Measurements from ENCODE around the gene KRT36.

GRCh38 chr17:41446806-41447205, 42.9 kb downstream of the KRT36 start:
- TF ChIP-seq POLR2AphosphoS5 (IDR thresholded peaks at IDR 0.05; ENCODE audit: low read depth, low read length) = no peak
- no peak for TF ChIP-seq JUND (IDR thresholded peaks at IDR 0.05; ENCODE audit: low read length)
- no peak for TF ChIP-seq CHD1 (IDR thresholded peaks at IDR 0.05; ENCODE audit: low read depth, low read length)
- no peak for TF ChIP-seq SUZ12 (IDR thresholded peaks at IDR 0.05; ENCODE audit: low read length)
- no peak for TF ChIP-seq CTCF (IDR thresholded peaks at IDR 0.05; ENCODE audit: control extremely low read depth in 1 of 3, insufficient read depth in 1 of 3, low read depth in 1 of 3, low read length in 3 of 3)
- no peak for TF ChIP-seq CREB1 (IDR thresholded peaks at IDR 0.05)
- TF ChIP-seq SIRT6 (IDR thresholded peaks at IDR 0.05; ENCODE audit: low read length) = no peak
- no peak for TF ChIP-seq POLR2A (IDR thresholded peaks at IDR 0.05; ENCODE audit: control extremely low read depth in 1 of 2, low read depth in 2 of 2, low read length in 2 of 2)
- no peak for TF ChIP-seq EZH2 (IDR thresholded peaks at IDR 0.05; ENCODE audit: low read depth, low read length, severe bottlenecking)
- no peak for TF ChIP-seq TAF7 (optimal IDR thresholded peaks at IDR 0.05; ENCODE audit: borderline replicate concordance, low read depth, low read length)
